Central memory CD4-positive, alpha-beta T cell (primary cell): ENCODE results near the gene ARHGDIA.

Experiments
- DNase-seq: peaks from one replicate; pipeline ENCODE4 v3.0.0; 2022

ARHGDIA gene

DNA sequence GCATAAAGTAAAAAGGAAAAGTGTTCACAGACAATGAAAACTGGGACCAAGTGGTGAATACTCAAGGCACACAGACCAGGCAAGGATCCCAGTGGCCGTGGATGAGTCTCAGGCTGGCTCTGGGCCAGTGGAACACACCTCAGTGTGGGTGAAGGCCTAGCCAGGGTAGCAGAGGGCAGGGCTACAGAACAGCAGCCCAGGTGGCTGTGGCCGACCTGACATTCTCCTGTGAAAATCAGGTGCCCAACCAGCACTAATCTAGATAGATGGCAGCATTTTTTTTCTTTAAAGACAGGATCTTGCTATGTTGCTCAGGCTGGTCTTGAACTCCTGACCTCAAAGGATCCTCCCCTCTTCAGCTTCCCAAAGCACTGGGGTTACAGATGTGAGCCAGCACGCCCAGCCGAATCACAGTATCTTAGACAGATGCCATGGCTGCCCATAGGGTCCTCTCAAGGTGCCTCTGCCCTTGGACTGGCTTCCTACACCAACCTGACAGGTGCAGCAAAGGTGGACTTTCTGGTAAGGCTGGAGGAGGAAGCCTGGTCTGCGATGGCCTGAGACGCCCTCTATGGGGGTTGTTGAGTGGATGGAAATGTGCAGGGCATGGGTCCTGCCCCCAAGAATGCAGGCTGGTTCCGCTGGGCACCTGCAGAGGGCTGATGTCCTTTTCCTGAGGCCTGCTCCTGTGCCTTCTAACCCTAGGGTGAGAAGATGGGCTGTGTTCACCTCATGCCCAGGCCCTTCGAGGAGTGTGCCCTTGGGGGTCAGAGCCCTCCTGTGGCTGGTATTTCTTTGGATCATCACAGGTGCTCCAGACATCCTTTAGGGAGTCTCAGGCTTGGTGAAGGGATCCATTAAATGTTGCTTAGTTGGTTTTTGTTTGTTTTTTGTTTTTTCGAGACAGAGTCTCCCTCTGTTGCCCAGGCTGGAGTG is 7.0 kb downstream of the ARHGDIA start:
- no peak for DNase-seq

DNA sequence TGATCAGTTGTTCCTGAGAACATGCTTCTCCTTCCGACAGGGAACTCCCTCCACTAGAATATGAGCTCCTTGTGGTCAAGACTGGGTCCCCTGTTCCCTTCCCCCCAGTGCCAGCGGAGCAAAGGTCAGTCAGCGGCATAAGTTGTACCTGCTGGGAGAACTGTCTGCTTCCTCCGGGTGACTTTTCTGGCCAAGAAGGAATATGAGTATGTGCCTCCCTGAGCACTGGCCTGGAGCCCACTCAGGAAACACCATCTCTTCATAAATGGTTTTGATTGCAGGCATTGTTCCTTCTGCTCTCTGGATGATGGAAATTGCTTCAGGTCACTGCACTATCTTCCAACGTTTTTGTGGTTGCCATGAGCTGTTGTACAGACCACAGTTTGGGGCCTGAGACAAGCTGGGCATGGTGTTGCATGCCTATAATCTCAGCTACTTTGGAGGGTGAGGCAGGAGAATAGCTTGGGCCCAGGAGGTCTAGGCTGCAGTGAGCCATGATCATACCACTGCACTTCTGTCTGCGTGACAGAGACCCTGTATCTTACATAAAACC is 7.9 kb downstream of the ARHGDIA start:
- no peak for DNase-seq

DNA sequence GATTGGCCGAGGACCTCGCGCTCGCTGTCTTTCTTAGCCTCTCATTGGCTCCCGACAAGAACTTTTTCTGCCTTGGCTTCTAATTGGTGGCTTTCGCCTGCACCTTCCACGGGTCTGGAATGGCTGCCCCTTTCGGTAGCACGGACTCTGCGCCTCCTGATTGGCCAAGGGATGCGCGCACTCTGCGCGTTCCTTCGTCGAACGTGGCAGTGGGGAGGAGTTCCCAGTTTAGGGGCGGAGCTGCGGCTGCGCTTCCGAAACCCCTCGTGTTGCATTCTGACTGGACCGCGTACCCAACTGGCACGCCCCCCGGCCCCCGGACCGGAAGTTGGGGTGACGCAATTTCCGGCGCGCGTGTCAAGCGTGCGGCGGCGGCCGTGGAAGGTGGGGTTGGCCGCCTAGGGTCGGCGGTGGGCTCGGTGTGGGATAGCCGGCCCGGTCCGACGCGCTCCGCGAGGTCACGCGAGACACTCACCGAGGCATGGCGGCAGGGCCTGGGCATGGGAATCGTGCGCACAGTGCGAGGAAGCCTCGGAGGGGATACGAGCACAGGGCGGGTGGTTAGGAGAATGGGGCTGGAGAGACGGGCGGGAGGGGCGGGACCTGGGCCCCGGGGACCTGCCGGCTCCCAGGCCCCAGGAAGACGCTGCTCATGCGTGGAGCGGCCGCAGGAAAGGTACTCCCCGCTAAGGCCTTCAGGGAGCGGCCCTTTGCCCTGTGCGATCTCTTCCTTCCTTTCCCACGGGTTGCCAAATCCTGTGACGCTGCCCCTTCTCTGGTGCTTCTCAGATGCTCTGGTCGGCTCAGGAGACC is 10.2 kb downstream of the ARHGDIA start:
- peak; percentile 100 for DNase-seq

DNA sequence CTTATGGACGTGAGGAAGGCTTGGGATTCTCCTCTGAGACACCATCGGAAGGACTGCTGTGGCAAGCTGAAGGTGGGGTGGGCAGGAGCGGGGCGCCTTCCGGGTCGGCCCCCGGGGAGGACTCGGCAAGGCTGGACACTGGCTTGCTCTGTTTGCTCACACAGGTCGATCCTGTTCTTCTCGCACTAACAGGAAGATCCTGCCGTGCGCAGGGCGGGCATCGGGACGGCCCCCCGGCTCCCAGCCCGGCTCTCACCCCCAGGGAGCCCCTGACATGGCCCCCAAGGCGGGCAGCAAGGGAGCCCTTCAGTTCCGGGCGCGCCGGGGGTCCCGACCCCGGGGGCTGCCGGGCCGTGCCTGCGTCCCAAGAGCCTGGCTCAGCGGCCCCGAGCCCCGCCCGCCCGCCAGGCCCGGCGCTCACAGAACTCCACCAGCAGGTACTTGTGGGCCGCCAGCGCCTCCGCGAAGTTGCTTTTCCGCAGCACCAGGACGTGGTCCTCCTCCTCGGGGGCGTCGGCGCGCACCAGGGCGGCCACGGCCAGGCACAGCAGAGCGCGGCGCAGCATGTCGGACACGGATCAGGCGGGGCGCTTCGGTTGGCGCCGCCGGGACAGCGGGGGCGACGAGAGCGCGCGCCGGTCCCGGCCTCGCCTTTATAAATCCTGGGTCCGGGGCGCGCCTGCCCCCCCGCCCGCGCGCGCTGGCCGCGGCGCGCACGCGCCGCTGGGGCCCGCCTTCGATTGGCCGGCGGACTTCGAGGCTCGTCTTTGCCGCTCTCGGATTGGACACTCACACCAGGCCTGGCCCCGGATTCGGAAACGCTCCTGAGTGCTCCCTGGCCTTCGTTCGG is 11.0 kb downstream of the ARHGDIA start, which contains the start of gene P4HB:
Gene P4HB, minus strand, starts transcription at position 630 of the 850 bp plus-strand sequence. Its CDS starts 64 bp downstream, at position 566.
- no peak for DNase-seq

DNA sequence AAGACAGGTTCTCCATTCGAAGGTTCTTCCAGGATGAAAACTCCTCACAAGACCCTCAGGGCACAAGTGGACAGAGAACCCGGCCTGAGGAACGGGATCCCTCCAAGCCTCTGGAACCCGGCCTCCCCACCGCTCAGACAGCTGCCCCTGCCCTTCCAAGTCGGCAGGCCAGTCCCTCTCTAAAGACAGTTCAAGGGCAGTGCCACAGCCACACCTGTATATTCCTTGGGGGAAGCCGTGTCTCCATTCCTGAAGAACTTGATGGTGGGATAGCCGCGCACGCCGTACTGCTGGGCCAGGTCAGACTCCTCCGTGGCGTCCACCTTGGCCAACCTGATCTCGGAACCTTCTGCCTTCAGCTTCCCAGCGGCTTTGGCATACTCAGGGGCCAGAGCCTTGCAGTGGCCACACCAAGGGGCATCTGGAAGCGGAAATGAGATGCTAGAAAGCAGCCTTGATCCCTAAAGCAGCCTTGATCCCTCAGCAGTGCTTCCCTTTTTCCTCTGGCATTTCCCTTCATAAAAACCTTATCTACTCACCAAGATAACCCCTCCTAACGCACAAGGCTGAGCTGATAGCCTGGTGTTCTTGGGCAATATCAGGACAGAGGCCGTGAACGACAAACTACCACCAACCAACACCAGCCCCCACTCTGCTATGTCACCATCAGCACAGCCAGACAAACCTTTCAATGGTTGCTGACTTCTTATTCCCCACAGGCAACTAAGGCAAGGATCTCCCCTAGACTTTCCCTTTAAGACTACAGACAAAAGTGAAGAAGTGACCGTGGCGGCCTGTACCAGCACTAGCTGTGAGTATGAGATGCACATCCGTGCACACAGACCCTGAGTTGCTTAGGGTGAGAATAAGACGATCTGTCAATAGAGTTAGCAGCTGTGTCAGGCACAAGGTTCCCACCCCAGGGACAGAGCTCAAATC is 11.9 kb downstream of the ARHGDIA start:
- DNase-seq, result no peak

DNA sequence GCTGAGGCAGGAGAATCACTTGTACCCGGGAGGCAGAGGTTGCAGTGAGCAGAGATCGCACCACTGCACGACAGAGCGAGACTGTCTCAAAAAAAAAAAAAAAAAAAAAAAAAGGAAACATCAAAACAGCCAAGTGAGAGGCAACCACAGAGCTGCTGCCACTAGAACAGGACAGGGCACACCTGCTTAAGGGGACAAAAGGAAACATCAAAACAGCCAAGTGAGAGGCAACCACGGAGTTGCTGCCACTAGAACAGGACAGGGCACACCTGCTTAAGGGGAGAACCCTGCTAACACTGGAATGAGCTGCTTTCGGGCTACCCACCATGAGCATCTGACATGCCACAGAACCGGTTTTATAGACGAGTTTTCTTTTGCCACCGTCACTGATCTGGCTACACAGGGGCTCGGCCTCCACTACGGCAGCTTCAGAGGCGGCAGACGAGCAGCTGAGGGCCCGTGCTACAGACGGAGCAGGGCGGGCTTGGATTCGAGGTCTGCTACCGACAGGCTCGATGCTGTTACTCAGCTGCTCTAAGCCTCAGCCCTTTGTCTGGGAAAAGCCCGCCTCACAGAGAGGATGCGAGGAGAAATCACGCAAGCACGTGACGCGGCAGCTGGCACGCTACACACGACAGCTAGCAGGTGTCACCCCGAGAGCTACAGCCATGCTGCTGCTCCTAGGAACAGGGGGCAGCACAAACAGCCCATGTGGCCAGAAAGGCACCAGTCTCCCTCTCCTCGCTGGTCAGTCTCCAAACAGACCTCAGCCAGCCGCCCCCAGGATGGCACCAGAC is 12.8 kb downstream of the ARHGDIA start:
- no peak for DNase-seq

DNA sequence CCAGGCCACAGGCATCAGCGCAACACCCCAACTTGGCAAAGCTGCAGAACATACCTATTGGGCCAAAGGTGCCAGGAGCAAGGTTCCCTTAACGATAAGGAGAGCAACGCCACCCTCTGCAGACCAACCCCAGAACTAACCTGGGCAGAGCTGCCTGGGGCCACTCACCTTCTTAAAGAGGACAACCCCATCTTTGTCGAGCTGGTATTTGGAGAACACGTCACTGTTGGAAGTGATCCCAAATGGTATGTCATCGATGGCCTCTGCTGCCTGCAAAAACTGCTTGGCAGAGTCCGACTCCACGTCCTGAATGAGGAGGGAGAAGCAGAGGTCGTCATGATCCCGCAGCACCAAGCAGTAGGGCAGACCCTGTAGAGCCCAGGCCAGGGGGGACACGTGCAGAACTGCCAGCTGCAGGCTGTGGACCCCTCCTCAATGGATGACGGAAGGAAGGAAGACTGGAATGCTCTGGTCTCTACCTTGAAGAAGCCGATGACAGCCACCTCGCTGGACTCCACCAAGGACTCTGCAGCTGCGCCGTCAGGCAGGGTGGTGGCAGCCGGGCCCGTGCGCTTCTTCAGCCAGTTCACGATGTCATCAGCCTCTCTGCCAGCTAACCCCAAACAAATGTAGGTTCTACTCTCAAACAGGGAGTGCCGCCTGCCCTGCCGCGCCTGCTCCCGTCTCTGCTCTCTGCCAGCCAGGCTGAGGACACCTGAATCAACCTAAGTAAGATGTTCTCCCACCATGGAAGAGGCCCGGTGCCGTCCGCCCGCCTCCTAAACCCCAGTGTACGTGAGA is 16.0 kb downstream of the ARHGDIA start:
- DNase-seq, result no peak

DNA sequence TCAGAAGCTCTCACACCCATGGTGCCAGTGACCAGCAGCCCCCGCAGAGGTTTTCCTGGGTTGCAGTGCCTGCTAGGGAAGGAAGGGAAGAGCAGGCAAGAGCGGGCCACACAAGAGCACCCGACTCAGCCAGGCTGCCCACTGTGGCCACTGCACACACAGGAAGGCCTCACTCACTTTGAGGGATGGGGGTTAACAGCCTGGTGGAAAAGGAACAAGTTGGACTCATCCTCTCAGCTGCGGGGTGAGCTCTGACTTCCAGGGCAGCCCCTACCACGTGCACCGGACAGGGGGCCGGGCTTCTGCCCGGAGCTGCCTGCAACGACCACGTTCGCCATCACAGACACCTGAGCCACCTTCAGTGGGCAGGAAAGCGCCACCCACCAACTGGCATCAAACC is 18.9 kb downstream of the ARHGDIA start:
- DNase-seq, result no peak

DNA sequence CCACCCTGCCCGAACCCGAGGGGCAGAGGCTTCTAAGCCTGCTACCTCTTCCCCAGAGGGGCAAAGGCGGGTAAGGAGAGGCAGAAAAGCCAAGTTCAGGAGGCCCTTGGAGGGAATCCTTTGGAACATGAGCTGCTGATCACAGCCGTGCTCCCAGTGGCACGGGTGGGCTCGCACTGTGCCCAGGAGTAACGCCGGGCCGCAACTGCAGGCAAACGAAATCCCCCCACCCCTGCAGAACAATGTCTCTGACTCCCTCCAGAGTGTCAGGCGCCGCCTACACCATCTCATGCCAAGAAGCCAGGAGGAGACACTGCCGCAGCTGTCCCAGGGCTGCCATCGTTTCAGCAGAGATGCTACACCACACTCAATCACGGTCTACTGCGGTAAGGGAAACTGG is 19.7 kb downstream of the ARHGDIA start:
- no peak for DNase-seq

DNA sequence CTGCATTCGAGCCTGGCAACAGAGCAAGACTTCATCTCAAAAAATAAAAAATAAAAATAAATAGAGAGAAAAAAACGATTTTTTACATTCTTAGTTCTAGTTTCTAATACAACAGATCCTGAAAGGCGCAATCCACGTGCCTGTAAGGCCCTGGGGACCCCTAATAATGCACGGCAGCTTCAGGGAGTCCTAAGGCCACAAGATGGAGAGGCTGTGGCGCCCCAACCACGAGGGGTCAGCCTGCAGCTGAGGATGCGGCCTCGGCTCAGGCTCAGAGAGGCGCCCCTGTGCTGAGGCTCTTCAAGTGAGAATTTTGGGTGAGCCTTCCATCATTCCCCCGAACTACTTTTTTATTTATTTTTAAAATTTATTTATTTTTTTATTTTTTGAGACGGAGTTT is 21.7 kb downstream of the ARHGDIA start:
- DNase-seq, result no peak

DNA sequence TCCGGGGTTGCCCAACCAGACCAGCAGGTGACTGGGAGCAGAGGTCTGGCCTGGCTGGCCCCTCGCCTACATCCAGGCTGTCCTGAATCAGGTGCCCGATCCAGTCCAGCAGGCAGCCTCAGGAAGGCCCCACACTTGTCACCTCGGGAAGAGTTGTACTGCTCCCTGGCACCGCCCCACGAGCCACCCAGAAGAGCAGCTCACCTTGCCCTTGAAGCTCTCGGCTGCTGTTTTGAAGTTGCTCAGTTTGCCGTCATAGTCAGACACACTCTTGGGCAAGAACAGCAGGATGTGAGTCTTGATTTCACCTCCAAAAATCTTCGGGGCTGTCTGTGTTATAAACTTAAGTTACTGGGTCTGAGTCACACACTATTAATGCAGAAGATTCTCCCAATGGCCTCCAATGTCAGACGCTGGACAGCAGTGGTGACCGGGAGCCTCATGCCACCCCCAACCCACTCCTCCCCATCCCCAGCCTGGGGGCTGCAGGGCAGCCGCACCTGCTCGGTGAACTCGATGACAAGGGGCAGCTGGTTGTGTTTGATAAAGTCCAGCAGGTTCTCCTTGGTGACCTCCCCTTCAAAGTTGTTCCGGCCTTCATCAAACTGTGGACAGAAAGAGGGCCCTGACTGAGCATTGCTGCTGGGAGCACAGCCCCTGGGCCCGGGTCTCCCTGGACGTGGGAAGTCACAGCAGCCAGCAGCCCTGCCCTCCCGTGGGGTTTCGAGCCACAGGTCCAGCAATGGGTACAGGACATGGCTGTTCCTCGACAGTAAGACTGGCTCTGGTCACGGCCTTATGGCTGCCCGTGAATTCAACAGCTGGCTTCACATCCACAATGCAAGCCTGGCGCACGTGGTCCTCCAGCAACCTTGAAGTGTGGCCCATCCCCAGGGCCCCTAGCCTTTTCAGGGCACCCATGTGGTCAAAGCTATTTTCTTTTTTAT is 24.1 kb downstream of the ARHGDIA start:
- DNase-seq, result no peak

DNA sequence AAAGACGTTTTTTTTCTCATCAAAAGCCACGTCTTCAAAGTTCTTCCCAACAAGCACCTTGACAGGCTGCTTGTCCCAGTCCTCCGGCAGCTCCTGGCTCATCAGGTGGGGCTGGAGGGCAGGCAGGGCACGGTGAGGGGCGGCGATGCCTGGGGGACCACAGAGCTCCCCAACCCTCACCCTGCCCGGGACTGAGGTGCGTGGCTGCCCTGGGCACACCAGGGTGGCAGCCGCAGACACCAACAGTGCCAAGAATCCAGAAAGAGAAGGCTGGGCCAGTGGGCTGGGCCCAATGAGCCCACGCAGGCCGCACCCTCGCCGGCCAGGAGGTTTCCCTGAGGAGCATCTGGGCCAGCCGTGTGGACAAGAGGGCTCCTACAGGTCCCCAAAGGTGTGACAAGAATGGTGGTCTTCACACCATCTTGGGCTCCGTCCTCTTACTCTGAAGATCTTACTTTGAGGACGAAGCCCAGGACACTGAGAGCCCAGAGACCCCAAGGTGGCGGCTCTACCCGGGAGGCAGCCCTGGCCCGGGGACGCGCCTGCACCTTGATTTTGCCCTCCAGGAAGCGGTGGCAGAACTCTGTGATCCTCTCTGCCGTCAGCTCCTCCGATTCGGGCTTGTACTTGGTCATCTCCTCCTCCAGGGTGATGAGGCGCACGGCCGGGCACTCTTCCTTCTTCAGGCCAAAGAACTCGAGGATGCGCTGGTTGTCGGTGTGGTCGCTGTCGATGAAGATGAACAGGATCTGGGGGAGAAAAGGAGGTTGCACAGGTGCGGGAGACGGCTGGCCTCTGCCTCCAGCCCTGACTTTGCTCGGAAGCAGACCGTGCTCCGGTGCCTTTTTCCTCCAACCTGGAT is 25.0 kb downstream of the ARHGDIA start:
- DNase-seq, result no peak

DNA sequence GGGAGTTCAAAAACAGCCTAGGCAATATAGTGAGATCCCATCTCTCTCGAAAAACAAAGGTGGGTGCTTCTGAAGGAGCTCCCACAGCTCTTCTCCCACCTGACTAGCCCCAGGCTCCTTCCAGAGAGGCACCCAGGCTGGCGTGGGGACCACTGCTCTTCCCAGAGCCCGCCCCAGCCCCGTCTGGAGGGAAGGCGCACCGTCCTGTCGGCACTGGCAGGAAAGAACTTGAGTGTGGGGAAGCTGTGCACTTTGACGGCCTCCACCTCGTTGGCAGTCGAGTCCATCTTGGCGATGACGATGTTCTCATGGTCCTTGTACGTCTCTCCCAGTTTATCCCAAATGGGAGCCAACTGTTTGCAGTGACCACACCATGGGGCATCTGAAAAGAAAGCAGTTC is 25.8 kb downstream of the ARHGDIA start:
- no peak for DNase-seq

DNA sequence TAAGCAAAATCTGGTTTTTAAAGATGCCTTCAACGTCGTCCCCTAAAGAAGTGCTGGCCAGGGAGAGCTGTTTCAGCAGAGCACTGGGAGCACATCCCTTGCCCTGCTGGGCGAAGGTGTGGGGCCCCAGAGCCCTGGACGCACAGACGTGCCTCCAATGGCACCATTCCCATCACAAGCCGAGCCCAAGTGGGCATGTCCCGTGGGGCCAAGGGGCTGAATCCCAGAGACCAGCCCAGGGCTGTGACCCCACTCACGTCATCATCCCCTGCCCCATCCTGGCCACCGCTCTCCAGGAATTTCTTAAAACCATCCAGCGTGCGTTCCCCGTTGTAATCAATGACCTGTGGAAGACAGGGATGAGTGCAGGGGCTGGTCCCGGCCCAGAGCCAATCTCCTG is 26.2 kb downstream of the ARHGDIA start:
- DNase-seq, result no peak

DNA sequence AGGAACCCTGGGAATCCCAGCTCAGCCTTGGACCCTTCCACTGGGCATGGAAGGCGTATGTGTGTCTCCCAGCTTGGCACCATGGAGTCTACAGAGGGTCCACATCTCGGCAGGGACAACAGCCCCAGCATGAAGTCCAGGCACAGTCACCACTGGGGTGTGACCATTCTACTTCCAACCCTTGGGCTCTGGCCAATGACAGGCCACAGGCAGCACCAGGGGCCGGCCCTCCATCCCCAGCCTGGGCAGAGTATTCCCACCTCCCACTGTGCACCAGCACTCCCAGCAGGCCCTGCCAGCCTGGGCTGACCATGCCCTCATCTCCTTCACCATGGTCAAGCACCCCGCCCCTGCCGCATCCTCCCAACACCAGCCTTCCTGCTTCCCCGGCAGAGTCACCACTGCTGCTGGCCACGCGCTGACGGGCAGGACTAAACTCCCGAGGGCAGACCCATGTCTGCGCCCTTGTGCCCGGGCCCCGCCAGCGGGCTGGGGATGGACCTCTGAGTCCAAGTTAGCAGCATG is 26.7 kb downstream of the ARHGDIA start:
- DNase-seq, result no peak

DNA sequence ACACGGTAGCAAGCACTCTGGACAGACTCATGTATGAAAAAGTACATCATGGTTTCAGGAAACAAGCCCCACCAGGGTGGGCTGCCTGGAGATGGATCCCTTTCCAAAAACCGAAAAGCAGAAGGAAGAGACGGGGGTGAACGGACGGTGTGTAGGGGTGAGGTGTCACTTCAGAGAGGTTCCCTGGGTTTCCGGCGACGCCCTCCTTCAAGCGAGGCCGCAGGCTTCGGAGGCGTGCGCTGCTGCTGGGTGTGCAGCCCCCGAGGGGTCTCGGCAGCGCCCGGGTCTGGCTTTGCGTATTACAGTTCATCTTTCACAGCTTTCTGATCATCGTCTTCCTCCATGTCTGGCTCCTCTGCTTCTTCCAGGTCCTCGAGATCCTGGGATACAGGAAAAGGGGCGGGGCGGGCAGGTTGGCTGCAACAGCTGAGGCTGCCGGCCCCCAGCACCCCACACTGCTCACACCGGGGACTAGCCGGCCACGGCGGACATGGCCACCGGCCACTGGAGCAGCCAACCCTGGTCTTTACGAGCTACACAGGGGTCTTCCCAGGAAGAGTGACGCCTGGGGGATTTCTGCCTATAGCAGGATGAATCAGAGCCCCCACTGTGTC is 27.3 kb downstream of the ARHGDIA start:
- DNase-seq, result no peak
